HEK293T (cell line): ENCODE results near the gene NBEA.

ENCODE experiments used
- CTCF ChIA-PET: fragments of 350-600 bp; formaldehyde crosslinking; extraction: SDS; loops from one replicate; lab custom pipeline; 2021; ENCODE audit warnings: antibody characterized with exemption, inconsistent platforms; lab: Yijun Ruan, JAX
- POLR2A ChIA-PET: fragments of 350-600 bp; formaldehyde crosslinking; extraction: SDS; loops from one replicate; lab custom pipeline; 2020; ENCODE audit warnings: antibody characterized with exemption, inconsistent platforms; lab: Yijun Ruan, JAX
- DNase-seq: peaks from one replicate; pipeline ENCODE4 v3.0.0; 2012; ENCODE audit warnings: mixed read lengths; ENCODE audit errors: extremely low spot score
- ARNT ChIP-seq: fragments of 450-650 bp; IDR thresholded peaks from 2 replicates; pipeline ENCODE4 v1.6.1; 2017; ENCODE audit warnings: mild to moderate bottlenecking
- BHLHE40 ChIP-seq: fragments of 450-650 bp; IDR thresholded peaks from 2 replicates; pipeline ENCODE4 v1.6.1; 2016; ENCODE audit warnings: mild to moderate bottlenecking, moderate library complexity, borderline replicate concordance
- CTBP1 ChIP-seq: fragments of 450-650 bp; IDR thresholded peaks from 2 replicates; pipeline ENCODE4 v1.6.1; 2016; ENCODE audit warnings: borderline replicate concordance
- ELF4 ChIP-seq: fragments of 450-650 bp; IDR thresholded peaks from 2 replicates; pipeline ENCODE4 v1.6.1; 2017; ENCODE audit warnings: antibody characterized with exemption
- FOXA1 ChIP-seq: fragments of 450-650 bp; IDR thresholded peaks from 2 replicates; pipeline ENCODE4 v1.6.1; 2016; ENCODE audit warnings: mild to moderate bottlenecking
- FOXK2 ChIP-seq: fragments of 450-650 bp; IDR thresholded peaks from 2 replicates; pipeline ENCODE4 v1.6.1; 2016; ENCODE audit warnings: mild to moderate bottlenecking
- FOXM1 ChIP-seq: fragments of 450-650 bp; IDR thresholded peaks from 2 replicates; pipeline ENCODE4 v1.6.1; 2017; ENCODE audit warnings: mild to moderate bottlenecking, borderline replicate concordance
- HDGF ChIP-seq: fragments of 450-650 bp; IDR thresholded peaks from 2 replicates; pipeline ENCODE4 v1.6.1; 2017; ENCODE audit warnings: antibody characterized with exemption, borderline replicate concordance
- L3MBTL2 ChIP-seq: fragments of 450-650 bp; conservative IDR thresholded peaks from 2 replicates; pipeline ENCODE4 v1.6.1; 2016; ENCODE audit warnings: mild to moderate bottlenecking
- LEF1 ChIP-seq: fragments of 450-650 bp; IDR thresholded peaks from 2 replicates; pipeline ENCODE4 v1.6.1; 2017; ENCODE audit warnings: mild to moderate bottlenecking, borderline replicate concordance
- NFRKB ChIP-seq: fragments of 450-650 bp; IDR thresholded peaks from 2 replicates; pipeline ENCODE4 v1.6.1; 2016; ENCODE audit warnings: mild to moderate bottlenecking, moderate library complexity
- SP1 ChIP-seq: fragments of 450-650 bp; IDR thresholded peaks from 2 replicates; pipeline ENCODE4 v1.6.1; 2017
- SUZ12 ChIP-seq: fragments of 450-650 bp; IDR thresholded peaks from 2 replicates; pipeline ENCODE4 v1.6.1; 2016; ENCODE audit warnings: mild to moderate bottlenecking
- TARDBP ChIP-seq: fragments of 450-650 bp; IDR thresholded peaks from 2 replicates; pipeline ENCODE4 v1.6.1; 2016
- ZNF384 ChIP-seq: fragments of 450-650 bp; IDR thresholded peaks from 2 replicates; pipeline ENCODE4 v1.6.1; 2016
- TF ChIP-seq, protein P1 (sequence below): fragments of 450-650 bp; IDR thresholded peaks from 2 replicates; pipeline ENCODE4 v1.6.1; 2016

NBEA gene

DNA sequence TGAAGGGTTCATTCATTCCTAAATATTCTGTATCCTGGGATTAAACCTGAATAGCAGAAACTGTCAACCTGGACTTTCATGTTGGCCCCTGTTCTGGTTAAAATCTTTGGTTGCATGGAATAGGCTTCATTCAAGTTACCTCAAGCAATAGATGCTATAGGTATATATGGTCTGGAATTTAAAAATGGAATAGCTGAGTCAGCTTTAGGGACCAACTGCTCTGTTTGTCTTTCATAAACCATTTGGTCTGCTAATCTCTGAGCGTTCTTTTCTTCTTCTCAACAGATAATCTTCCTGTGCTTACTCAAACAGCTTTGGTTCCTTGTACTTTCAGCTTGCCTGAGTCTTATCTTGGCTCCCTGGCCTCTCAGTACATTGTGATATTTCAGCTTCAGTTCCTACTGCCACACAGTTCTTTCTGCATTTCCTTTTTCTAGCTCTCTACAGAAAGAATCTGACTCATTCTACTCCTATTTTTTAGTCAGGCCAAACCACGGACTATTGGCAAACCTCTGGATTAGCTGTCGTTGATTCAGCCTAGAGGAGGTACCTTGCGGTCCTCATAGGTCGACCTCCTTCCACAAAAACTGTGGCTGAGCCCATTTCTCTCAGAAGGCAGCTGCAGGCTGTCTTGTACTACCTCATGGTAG, 570.3 kb downstream of the NBEA start:
- DNase-seq, result no peak
- ChIA-PET CTCF (no interaction called here), POLR2A (no interaction called here)
- TF ChIP-seq ZNF384 (no peak), NFRKB (no peak), FOXK2 (no peak), BHLHE40 (no peak), ELF4 (no peak), SP1 (no peak), LEF1 (no peak), CTBP1 (no peak), HDGF (no peak), FOXM1 (no peak), TARDBP (no peak), FOXA1 (no peak), SUZ12 (no peak), ARNT (no peak), L3MBTL2 (no peak)
- TF ChIP-seq, protein P1, sequence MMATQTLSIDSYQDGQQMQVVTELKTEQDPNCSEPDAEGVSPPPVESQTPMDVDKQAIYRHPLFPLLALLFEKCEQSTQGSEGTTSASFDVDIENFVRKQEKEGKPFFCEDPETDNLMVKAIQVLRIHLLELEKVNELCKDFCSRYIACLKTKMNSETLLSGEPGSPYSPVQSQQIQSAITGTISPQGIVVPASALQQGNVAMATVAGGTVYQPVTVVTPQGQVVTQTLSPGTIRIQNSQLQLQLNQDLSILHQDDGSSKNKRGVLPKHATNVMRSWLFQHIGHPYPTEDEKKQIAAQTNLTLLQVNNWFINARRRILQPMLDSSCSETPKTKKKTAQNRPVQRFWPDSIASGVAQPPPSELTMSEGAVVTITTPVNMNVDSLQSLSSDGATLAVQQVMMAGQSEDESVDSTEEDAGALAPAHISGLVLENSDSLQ, result no peak

DNA sequence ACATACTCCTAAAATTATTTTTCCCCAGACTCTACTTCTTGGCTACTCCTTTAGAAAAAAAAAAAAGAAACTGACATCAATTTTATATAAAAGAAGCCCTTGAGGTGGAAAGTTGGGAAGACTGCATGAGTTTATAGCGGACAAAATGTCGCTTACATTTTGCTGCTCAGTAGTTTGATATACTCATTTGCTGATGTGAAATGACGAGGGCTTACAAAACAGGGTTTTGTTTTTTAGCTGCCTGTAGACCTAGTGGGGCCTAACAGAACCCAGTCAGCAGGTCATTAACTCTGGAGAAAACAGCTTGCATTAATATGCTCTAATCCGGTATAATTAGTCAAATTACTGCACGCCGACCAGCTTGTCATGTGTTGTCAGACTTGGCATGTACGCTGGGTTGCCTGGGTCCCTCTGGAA, 572.0 kb downstream of the NBEA start:
- ChIA-PET POLR2A (no interaction called here), CTCF (no interaction called here)

DNA sequence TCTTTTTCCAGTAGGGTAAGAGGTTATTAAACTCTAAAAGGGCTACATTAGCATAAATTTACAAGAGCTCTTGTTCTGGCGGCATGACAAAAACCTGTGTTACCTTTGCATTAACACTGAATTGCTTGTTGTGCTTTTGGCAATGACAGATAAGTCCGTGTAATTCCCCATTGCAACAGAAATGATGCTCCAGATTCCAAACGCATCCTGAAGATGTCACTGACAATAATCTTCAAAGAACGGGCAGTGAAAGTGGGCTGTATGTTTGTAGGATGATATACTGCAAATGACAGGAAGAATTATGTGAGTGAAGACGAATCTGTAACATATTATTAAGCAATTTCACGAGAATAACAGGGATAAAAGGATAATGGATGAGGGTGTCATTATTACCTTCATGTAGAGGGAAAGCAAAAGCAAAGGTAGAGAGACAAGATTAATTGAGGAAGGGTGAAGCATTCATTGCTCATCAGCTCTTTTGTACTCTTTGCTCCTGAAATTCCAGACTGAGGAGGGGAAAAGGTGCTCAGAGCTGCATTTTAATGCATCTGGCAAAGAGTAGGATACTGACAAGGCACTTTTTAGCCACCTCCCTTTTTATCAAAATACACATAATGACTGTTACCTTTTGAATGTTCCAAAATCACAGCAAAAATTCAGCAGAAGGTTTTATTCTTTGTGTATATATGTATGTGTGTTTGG, 572.9 kb downstream of the NBEA start:
- ChIA-PET POLR2A (no interaction called here), CTCF (no interaction called here)
- no peak for DNase-seq
- TF ChIP-seq SP1, result no peak

More for the DNA sequence above, 572.0 kb downstream of the NBEA start:
- TF ChIP-seq FOXA1, result no peak
- no peak for TF ChIP-seq BHLHE40
- no peak for TF ChIP-seq FOXM1
- no peak for TF ChIP-seq FOXK2
- no peak for TF ChIP-seq CTBP1
- TF ChIP-seq SP1, result no peak
- no peak for TF ChIP-seq SUZ12
- no peak for TF ChIP-seq ZNF384
- no peak for TF ChIP-seq LEF1
- DNase-seq, result no peak

DNA sequence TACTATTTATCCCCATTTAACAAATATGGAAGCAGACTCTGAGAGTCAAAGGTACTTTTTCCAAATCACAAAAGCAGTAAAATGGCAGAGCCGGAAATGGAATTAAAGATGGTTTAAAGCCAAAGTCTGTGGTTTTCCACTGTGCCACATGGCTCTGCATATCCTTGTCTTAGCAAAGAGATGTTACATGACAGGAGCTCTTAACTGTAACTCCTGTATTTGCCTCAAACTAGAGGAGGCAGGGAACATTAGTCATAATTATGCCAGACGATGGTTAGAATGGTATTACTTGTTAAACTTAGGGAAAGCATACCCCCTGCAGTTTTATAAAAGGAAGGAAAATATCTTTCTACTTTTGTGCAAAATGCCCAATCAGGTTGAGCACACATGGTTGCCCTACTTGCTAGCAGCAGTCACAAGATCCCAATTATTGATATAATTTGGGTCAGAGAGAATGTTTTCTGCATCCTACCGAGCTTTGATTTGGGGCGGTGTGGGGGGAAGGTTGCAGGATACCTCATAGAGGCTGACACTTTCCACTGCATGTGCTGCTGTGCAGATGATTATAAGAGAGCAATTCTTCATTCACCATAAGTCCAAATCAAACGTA, 576.4 kb downstream of the NBEA start:
- DNase-seq, result no peak
- TF ChIP-seq HDGF (no peak), FOXA1 (no peak)
- POLR2A ChIA-PET, result no interaction called here
- CTCF ChIA-PET, result no interaction called here

DNA sequence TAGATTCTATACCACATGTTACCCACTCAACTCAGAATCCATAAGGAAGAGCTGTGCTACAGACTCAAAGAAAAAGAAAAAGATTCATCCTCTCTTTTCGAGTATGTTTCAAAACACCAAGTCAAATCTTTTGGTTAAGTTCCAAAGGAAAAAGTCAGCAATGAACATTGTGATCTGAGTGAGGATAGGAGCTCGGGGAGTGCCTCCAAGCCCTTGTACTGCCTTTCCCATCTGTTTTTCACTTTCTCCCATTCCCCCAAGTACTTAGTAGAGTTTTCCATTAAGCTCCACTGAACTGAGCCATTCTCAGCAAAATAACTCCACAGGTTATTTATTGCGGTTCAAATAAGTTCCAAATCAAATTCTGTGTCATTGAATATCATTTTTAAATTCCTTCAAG, 582.1 kb downstream of the NBEA start:
- POLR2A ChIA-PET, result no interaction called here

DNA sequence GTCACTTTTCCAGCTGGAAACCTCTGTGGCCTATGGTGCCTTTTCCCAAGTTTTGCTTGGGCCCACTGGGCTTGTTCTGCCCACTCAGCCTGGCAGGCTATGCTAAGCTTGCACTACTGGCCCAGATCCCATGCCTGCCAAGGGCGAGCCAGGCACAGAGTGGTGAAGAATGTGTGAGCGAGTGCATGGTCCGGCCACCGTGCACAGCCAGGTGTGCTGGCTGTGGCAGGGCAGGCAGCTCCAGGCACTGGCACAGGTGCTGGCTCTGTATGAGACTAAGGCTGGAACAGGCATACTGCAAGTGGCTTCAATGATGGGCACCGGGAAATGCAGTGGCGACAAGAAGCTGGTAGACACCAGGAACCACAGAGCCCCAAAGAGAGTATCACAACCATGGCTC, 584.5 kb downstream of the NBEA start:
- CTCF ChIA-PET, result no interaction called here
- no peak for DNase-seq
- TF ChIP-seq FOXA1 (no peak), ARNT (no peak)
- POLR2A ChIA-PET, result interaction anchor here (1.1 kb wide), 1 partner anchor 32 kb away, joined by 3 read pairs; no protein-coding TSS in a partner anchor

More for the DNA sequence above, 582.1 kb downstream of the NBEA start:
- CTCF ChIA-PET, result no interaction called here
- DNase-seq, result no peak
- TF ChIP-seq L3MBTL2 (no peak), SP1 (no peak), SUZ12 (no peak), BHLHE40 (no peak), NFRKB (no peak)
- TF ChIP-seq, protein P1, result no peak

DNA sequence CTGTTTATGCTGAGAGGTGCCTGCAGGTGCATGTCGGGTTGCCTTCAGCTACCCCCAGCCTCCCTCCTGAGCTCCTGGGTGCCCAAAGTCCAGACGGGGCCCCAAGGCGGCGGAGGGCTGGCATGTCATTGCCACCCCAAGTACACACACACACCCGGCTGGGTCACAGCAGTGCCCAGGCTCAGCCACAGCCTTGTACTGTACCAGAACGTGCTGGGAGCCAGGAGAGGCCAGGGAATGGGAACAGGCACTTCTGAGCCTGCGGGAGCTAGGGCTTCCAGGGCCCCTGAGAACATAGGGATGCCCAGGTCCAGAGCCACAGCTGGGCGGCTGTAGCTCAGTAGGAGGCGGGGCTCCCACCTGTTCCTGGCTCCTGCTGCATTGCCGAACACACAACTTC, 585.4 kb downstream of the NBEA start:
- no peak for DNase-seq
- POLR2A ChIA-PET, result interaction anchor here (1.1 kb wide), 1 partner anchor 31 kb away, joined by 3 read pairs; no protein-coding TSS in a partner anchor
- TF ChIP-seq CTBP1, result no peak
- no peak for TF ChIP-seq HDGF
- TF ChIP-seq LEF1, result no peak
- no peak for TF ChIP-seq SUZ12
- no peak for TF ChIP-seq ARNT
- no peak for TF ChIP-seq L3MBTL2
- TF ChIP-seq FOXA1, result no peak
- TF ChIP-seq ZNF384, result no peak
- no peak for TF ChIP-seq SP1
- no peak for TF ChIP-seq TARDBP
- TF ChIP-seq NFRKB, result no peak
- TF ChIP-seq ELF4, result no peak
- no peak for TF ChIP-seq FOXK2
- no peak for TF ChIP-seq BHLHE40
- CTCF ChIA-PET, result no interaction called here
